NT2/D1 (cell line): ENCODE data around the gene SLC36A1.

Experiments
- SUZ12 ChIP-seq: IDR thresholded peaks from 2 replicates; pipeline ENCODE4 v1.6.1; 2011; ENCODE audit not compliant: insufficient read length, insufficient read depth; ENCODE audit errors: extremely low read depth
- YY1 ChIP-seq: IDR thresholded peaks from 2 replicates; pipeline ENCODE4 v1.6.1; 2011; ENCODE audit not compliant: insufficient read length, insufficient read depth
- ZNF274 ChIP-seq: IDR thresholded peaks from 2 replicates; pipeline ENCODE4 v1.6.1; 2011; ENCODE audit warnings: mild to moderate bottlenecking, low read depth, low read length

- TF ChIP-seq ZNF274 (no peak), YY1 (no peak), SUZ12 (no peak)
Observed at GRCh38 chr5:151454889-151455288, 7.5 kb downstream of the SLC36A1 start.
